Measurements from ENCODE around the gene CCL27.

The CCL27 gene

DNA sequence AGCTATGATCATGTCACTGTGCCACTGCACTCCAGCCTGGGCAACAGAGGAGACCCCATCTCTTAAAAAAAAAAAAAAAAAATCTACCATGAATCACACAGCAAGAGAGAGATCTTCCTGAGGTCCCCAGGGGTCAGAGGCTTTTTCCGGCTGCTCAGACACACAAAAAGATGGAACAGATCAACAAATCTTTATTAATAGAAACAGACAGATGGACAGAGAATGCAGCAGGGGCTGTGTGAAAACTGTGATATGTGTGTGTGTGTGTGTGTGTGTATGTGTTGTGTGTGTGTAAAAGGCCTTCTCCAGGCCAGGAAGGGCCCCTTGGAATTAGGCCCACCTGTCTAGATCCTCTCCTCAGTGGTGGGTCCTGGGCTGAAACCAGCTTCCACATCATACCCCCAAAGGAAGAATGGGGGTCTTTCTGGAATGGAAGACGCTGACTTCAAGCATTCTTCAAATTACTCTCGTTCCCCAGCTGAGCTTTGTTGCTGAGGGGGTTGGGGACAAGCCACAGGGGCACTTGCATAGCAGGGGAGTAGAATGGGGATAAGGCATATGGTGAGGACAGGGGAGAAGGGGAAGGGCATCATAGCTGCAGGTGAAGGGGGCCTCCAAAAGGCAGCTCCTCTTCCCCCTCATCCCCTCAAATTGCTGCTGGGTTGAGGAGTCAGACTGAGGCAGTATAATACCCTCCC, 27.8 kb downstream of the CCL27 start:
- DNase-seq (ENCODE audit: insufficient read length, low spot score) (no peak), FAIRE-seq (no peak)
- TF ChIP-seq PAX5 (IDR thresholded peaks at IDR 0.05; ENCODE audit: insufficient read depth, low read length, severe bottlenecking): no peak
- no peak for TF ChIP-seq POU2F2 (IDR thresholded peaks at IDR 0.05; ENCODE audit: low read depth, low read length)
- TF ChIP-seq POLR2A (IDR thresholded peaks at IDR 0.05; ENCODE audit: low read depth, low read length): no peak
- TF ChIP-seq TAF1 (IDR thresholded peaks at IDR 0.05; ENCODE audit: low read depth, low read length): no peak
- no peak for TF ChIP-seq POLR2AphosphoS5 (IDR thresholded peaks at IDR 0.05; ENCODE audit: low read depth, low read length)
- no peak for TF ChIP-seq SPI1 (IDR thresholded peaks at IDR 0.05; ENCODE audit: low read depth, low read length)

GRCh38 chr9:34633851-34634550, 28.5 kb downstream of the CCL27 start:
- no peak for DNase-seq (ENCODE audit: insufficient read length, low spot score)
- peak; percentile 90 for FAIRE-seq
- TF ChIP-seq TAF1 (IDR thresholded peaks at IDR 0.05; ENCODE audit: low read depth, low read length): no peak
- no peak for TF ChIP-seq POU2F2 (IDR thresholded peaks at IDR 0.05; ENCODE audit: low read depth, low read length)
- TF ChIP-seq POLR2AphosphoS5 (IDR thresholded peaks at IDR 0.05; ENCODE audit: low read depth, low read length): no peak
- no peak for TF ChIP-seq PAX5 (IDR thresholded peaks at IDR 0.05; ENCODE audit: insufficient read depth, low read length, severe bottlenecking)
- no peak for TF ChIP-seq POLR2A (IDR thresholded peaks at IDR 0.05; ENCODE audit: low read depth, low read length)
- no peak for TF ChIP-seq SPI1 (IDR thresholded peaks at IDR 0.05; ENCODE audit: low read depth, low read length)

DNA sequence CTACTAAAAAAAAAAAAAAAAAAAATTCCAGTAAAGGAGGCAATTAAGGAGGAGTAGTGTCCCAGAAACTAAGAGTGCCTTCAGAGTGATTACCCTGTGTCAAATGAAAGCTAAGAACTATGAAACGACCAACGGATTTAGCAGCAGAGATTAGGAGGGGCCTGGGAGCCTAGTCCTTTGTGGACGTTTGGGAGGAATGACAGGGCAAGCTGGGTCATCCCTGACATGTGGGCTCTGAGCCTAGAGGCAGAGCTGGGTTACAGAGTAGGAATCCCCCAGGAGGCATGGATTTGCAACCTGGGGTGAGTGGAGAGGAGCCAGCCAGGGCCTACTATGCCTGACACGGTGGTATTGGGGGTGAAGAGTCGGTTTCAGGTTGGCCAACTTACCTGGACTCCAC, 29.3 kb downstream of the CCL27 start:
- FAIRE-seq: no peak
- TF ChIP-seq POU2F2 (IDR thresholded peaks at IDR 0.05; ENCODE audit: low read depth, low read length) (no peak), POLR2AphosphoS5 (IDR thresholded peaks at IDR 0.05; ENCODE audit: low read depth, low read length) (no peak), TAF1 (IDR thresholded peaks at IDR 0.05; ENCODE audit: low read depth, low read length) (no peak), PAX5 (IDR thresholded peaks at IDR 0.05; ENCODE audit: insufficient read depth, low read length, severe bottlenecking) (no peak), POLR2A (IDR thresholded peaks at IDR 0.05; ENCODE audit: low read depth, low read length) (no peak), SPI1 (IDR thresholded peaks at IDR 0.05; ENCODE audit: low read depth, low read length) (no peak)
- no peak for DNase-seq (ENCODE audit: insufficient read length, low spot score)

DNA sequence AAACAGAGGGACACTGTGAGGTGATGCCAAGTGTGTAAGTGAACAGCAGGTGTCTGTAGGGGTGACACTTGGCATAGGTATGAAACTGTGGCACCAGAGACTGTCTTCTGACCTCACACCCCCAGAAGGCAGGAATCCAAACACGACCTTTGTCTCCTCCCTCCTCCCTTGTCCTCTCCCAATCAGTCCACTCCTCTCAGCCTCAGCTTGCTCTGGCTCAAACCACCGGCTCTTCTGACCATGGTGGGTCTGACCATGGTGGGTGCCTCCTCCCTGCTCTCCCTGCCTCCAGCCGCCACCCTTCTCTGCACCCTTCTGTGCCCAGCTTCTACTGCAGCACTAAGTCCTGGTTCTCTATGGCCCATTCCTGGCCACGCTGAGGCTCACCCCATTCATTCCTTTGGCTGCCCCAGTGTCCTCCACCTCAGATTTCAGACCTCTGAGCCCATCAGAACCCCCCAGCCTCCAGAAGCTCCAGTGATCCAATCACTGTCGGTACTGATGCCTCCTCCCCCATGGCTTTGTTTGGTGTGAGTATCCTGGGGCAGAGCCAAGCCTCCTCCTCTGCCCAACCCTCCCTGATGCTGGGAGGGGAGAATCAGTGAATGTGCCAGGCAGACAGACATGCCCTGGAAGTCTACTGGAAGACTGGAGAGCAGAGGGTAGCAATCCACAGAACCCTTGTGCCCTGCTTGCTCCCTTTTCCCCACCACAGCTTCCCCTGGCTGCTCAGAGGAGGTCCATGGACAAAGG, 31.9 kb downstream of the CCL27 start:
- no peak for FAIRE-seq
- DNase-seq (ENCODE audit: insufficient read length, low spot score): no peak
- TF ChIP-seq TAF1 (IDR thresholded peaks at IDR 0.05; ENCODE audit: low read depth, low read length) (no peak), POU2F2 (IDR thresholded peaks at IDR 0.05; ENCODE audit: low read depth, low read length) (no peak), SPI1 (IDR thresholded peaks at IDR 0.05; ENCODE audit: low read depth, low read length) (no peak)

GRCh38 chr9:34629491-34629808, 33.0 kb downstream of the CCL27 start:
- FAIRE-seq: no peak
- no peak for TF ChIP-seq PAX5 (IDR thresholded peaks at IDR 0.05; ENCODE audit: insufficient read depth, low read length, severe bottlenecking)
- no peak for TF ChIP-seq POU2F2 (IDR thresholded peaks at IDR 0.05; ENCODE audit: low read depth, low read length)
- TF ChIP-seq POLR2A (IDR thresholded peaks at IDR 0.05; ENCODE audit: low read depth, low read length): no peak
- no peak for TF ChIP-seq TAF1 (IDR thresholded peaks at IDR 0.05; ENCODE audit: low read depth, low read length)
- TF ChIP-seq SPI1 (IDR thresholded peaks at IDR 0.05; ENCODE audit: low read depth, low read length): no peak
- no peak for TF ChIP-seq POLR2AphosphoS5 (IDR thresholded peaks at IDR 0.05; ENCODE audit: low read depth, low read length)
- no peak for DNase-seq (ENCODE audit: insufficient read length, low spot score)

DNA sequence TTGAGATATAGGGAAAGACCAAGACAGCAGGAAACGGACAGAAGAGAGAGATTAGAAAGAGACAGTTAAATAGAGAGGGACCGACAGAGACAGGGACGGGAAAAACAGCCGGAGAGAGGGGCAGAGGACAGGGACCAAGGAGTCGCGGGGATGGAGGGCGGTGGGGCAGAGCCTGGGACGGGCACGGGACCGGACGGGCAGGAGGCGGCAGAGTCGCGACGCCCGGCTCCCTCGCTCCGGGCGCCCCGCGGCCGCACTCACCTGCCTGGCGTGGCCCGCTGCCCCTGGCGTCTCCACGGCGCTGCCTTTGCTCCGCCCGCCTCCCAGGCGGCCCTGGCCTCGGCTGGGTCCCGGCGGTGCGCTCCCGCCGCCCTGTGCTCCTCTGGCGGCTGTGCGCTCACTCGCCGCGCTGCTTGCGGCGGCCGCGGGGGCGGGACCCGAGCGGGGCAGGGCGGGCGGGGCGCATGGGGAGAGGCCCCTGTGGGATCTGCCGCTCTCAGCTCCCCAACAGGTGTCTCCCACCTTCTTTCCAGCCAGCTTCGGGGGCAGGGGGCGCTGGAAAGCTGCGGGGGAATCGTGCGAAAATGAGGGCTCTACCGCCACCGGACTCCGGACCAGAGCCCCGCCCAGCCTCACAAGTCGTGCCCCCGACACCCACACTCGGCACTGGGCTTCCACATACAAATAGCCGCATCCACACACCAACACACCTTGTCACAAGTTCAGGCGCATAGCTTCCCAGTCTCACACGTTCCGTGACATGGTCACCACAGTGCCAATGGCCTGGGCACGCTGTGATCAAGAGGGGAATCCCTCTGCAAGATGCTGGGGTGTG, 33.6 kb downstream of the CCL27 start, which contains the start of gene ARID3C:
TSS of gene ARID3C (minus strand) at position 411 of the 835 bp plus-strand sequence. CDS start 1,052 bp downstream, outside the sequence.
- TF ChIP-seq POLR2AphosphoS5 (IDR thresholded peaks at IDR 0.05; ENCODE audit: low read depth, low read length): no peak
- TF ChIP-seq TAF1 (IDR thresholded peaks at IDR 0.05; ENCODE audit: low read depth, low read length): no peak
- TF ChIP-seq POLR2A (IDR thresholded peaks at IDR 0.05; ENCODE audit: low read depth, low read length): no peak
- TF ChIP-seq PAX5 (IDR thresholded peaks at IDR 0.05; ENCODE audit: insufficient read depth, low read length, severe bottlenecking): no peak
- no peak for TF ChIP-seq SPI1 (IDR thresholded peaks at IDR 0.05; ENCODE audit: low read depth, low read length)
- TF ChIP-seq POU2F2 (IDR thresholded peaks at IDR 0.05; ENCODE audit: low read depth, low read length): no peak
- FAIRE-seq (peak; percentile 84), DNase-seq (ENCODE audit: insufficient read length, low spot score) (no peak)

- TF ChIP-seq PAX5 (IDR thresholded peaks at IDR 0.05; ENCODE audit: insufficient read depth, low read length, severe bottlenecking): no peak
- no peak for TF ChIP-seq POLR2A (IDR thresholded peaks at IDR 0.05; ENCODE audit: low read depth, low read length)
- TF ChIP-seq SPI1 (IDR thresholded peaks at IDR 0.05; ENCODE audit: low read depth, low read length): no peak
- no peak for TF ChIP-seq POU2F2 (IDR thresholded peaks at IDR 0.05; ENCODE audit: low read depth, low read length)
- TF ChIP-seq TAF1 (IDR thresholded peaks at IDR 0.05; ENCODE audit: low read depth, low read length): no peak
- no peak for TF ChIP-seq POLR2AphosphoS5 (IDR thresholded peaks at IDR 0.05; ENCODE audit: low read depth, low read length)
- no peak for DNase-seq (ENCODE audit: insufficient read length, low spot score)
- no peak for FAIRE-seq
Measured at GRCh38 chr9:34627716-34628655, 34.5 kb downstream of the CCL27 start.

- no peak for DNase-seq (ENCODE audit: insufficient read length, low spot score)
- TF ChIP-seq SPI1 (IDR thresholded peaks at IDR 0.05; ENCODE audit: low read depth, low read length): no peak
- TF ChIP-seq PAX5 (IDR thresholded peaks at IDR 0.05; ENCODE audit: insufficient read depth, low read length, severe bottlenecking): no peak
- TF ChIP-seq POLR2AphosphoS5 (IDR thresholded peaks at IDR 0.05; ENCODE audit: low read depth, low read length): no peak
- TF ChIP-seq POLR2A (IDR thresholded peaks at IDR 0.05; ENCODE audit: low read depth, low read length): no peak
- TF ChIP-seq POU2F2 (IDR thresholded peaks at IDR 0.05; ENCODE audit: low read depth, low read length): no peak
- no peak for TF ChIP-seq TAF1 (IDR thresholded peaks at IDR 0.05; ENCODE audit: low read depth, low read length)
- no peak for FAIRE-seq
Measured at GRCh38 chr9:34625186-34625486, 37.3 kb downstream of the CCL27 start.

Data from GM12891 (cell line).